Measurements from ENCODE around the gene DBF4.
"Not testable (repeated sequence)": the region's sequence is repeated elsewhere in the genome, so short reads cannot be mapped to it uniquely, and the experiment has no call there.

DBF4 gene

GRCh38 chr7:87876040-87876868 is at the start of gene DBF4, which contains the start of gene SLC25A40:
Gene DBF4, plus strand, starts transcription at chr7:87876493. Its CDS starts 240 bp downstream, at chr7:87876733.
Gene SLC25A40, minus strand, starts transcription at chr7:87876360. Its CDS starts 17,633 bp downstream, at chr7:87858727.
- DNase-seq (ENCODE audit: low read depth in 2 of 2, low spot score in 1 of 2) = peak; percentile 85 to 92

- not testable (repeated sequence) for DNase-seq (ENCODE audit: low read depth in 2 of 2, low spot score in 1 of 2)
These were observed 47.9 kb upstream of the DBF4 start for GRCh38 chr7:87828383-87828782.

GRCh38 chr7:87831097-87831496 is 45.2 kb upstream of the DBF4 start:
- DNase-seq (ENCODE audit: low read depth in 2 of 2, low spot score in 1 of 2) = no peak

GRCh38 chr7:87833130-87833529 is 43.2 kb upstream of the DBF4 start:
- no peak for DNase-seq (ENCODE audit: low read depth in 2 of 2, low spot score in 1 of 2)

GRCh38 chr7:87837597-87837996 is 38.7 kb upstream of the DBF4 start:
- no peak for DNase-seq (ENCODE audit: low read depth in 2 of 2, low spot score in 1 of 2)

GRCh38 chr7:87850836-87851593 is 25.3 kb upstream of the DBF4 start:
- no peak for DNase-seq (ENCODE audit: low read depth in 2 of 2, low spot score in 1 of 2)

GRCh38 chr7:87852306-87852705 is 24.0 kb upstream of the DBF4 start:
- no peak for DNase-seq (ENCODE audit: low read depth in 2 of 2, low spot score in 1 of 2)

- no peak for DNase-seq (ENCODE audit: low read depth in 2 of 2, low spot score in 1 of 2)
These were observed 22.9 kb upstream of the DBF4 start for GRCh38 chr7:87853237-87853864.

GRCh38 chr7:87858417-87859100 is 17.7 kb upstream of the DBF4 start:
- no peak for DNase-seq (ENCODE audit: low read depth in 2 of 2, low spot score in 1 of 2)

- no peak for DNase-seq (ENCODE audit: low read depth in 2 of 2, low spot score in 1 of 2)
These were observed 10.2 kb upstream of the DBF4 start for GRCh38 chr7:87866089-87866488.

GRCh38 chr7:87866533-87866932 is 9.8 kb upstream of the DBF4 start:
- not testable (repeated sequence) for DNase-seq (ENCODE audit: low read depth in 2 of 2, low spot score in 1 of 2)

GRCh38 chr7:87870471-87870870 is 5.8 kb upstream of the DBF4 start:
- no peak for DNase-seq (ENCODE audit: low read depth in 2 of 2, low spot score in 1 of 2)

- DNase-seq (ENCODE audit: low read depth in 2 of 2, low spot score in 1 of 2) = no peak
These were observed 3.9 kb upstream of the DBF4 start for GRCh38 chr7:87872346-87872745.

GRCh38 chr7:87873328-87873727 is 3.0 kb upstream of the DBF4 start:
- DNase-seq (ENCODE audit: low read depth in 2 of 2, low spot score in 1 of 2) = not testable (repeated sequence)

- no peak for DNase-seq (ENCODE audit: low read depth in 2 of 2, low spot score in 1 of 2)
These were observed 2.2 kb upstream of the DBF4 start for GRCh38 chr7:87874066-87874465.

GRCh38 chr7:87875151-87876039 is 898 bp upstream of the DBF4 start:
- DNase-seq (ENCODE audit: low read depth in 2 of 2, low spot score in 1 of 2) = no peak

GRCh38 chr7:87876869-87877234 is 559 bp downstream of the DBF4 start:
- peak in 1 of 2 donors; percentile 6 for DNase-seq (ENCODE audit: low read depth in 2 of 2, low spot score in 1 of 2)

GRCh38 chr7:87877366-87878040 is 1.2 kb downstream of the DBF4 start:
- DNase-seq (ENCODE audit: low read depth in 2 of 2, low spot score in 1 of 2) = no peak

- DNase-seq (ENCODE audit: low read depth in 2 of 2, low spot score in 1 of 2) = no peak
These were observed 2.0 kb downstream of the DBF4 start for GRCh38 chr7:87878208-87878735.

Data from stimulated activated CD8-positive, alpha-beta memory T cell treated with anti-CD3 and anti-CD28 coated beads, Interleukin-4, amount 100 ng/mL, for 4 hours (primary cell).